GM23338 (cell line): Measurements from ENCODE around the gene PTBP3. TPM values are rescaled to one million over a fixed set of nuclear protein-coding genes. Genes with fewer than 3 reads are reported as not detected.

Experiments
- ATAC-seq: fragments of 200-7000 bp; cut with Tn5 transposase; 3 replicates; pipeline ENCODE4 v1.9.1; 2020
- DNase-seq: peaks from one replicate; pipeline ENCODE4 v3.0.0-alpha.2; 2015; ENCODE audit warnings: low spot score
- H2AFZ ChIP-seq: fragments of 200-600 bp; sonication (generic); 2 replicates; pipeline ENCODE4 v1.8.0; 2016; ENCODE audit warnings: antibody characterized with exemption, mild to moderate bottlenecking, moderate library complexity
- H3F3A ChIP-seq: fragments of 200-600 bp; sonication (generic); replicated peaks from 2 replicates; pipeline ENCODE4 v1.8.0; 2017; ENCODE audit warnings: antibody characterized with exemption, mixed run types, low read depth
- H3K27ac ChIP-seq: fragments of 200-600 bp; sonication (generic); 2 replicates; pipeline ENCODE4 v1.6.1; 2016; ENCODE audit warnings: low read depth
- H3K27me3 ChIP-seq: fragments of 200-600 bp; sonication (generic); 2 replicates; pipeline ENCODE4 v1.8.0; 2016; ENCODE audit warnings: mild to moderate bottlenecking, mixed run types, moderate library complexity; ENCODE audit not compliant: insufficient read depth
- H3K36me3 ChIP-seq: fragments of 200-600 bp; sonication (generic); 2 replicates; pipeline ENCODE4 v1.8.0; 2016; ENCODE audit warnings: mild to moderate bottlenecking; ENCODE audit not compliant: insufficient read depth
- H3K4me1 ChIP-seq: fragments of 200-600 bp; sonication (generic); 2 replicates; pipeline ENCODE4 v1.8.0; 2016; ENCODE audit warnings: mild to moderate bottlenecking, moderate library complexity; ENCODE audit not compliant: insufficient read depth
- H3K4me2 ChIP-seq: fragments of 200-600 bp; sonication (generic); 2 replicates; pipeline ENCODE4 v1.7.1; 2017; ENCODE audit warnings: mixed run types
- H3K4me3 ChIP-seq: fragments of 200-600 bp; sonication (generic); 2 replicates; pipeline ENCODE4 v1.6.1; 2016; ENCODE audit warnings: mixed run types
- H3K79me2 ChIP-seq: fragments of 200-600 bp; sonication (generic); replicated peaks from 2 replicates; pipeline ENCODE4 v1.8.0; 2017; ENCODE audit warnings: mild to moderate bottlenecking; ENCODE audit not compliant: insufficient read depth
- H3K9me2 ChIP-seq: fragments of 200-600 bp; sonication (generic); 2 replicates; pipeline ENCODE4 v1.8.0; 2017; ENCODE audit not compliant: insufficient read depth
- H4K20me1 ChIP-seq: fragments of 200-600 bp; sonication (generic); replicated peaks from 2 replicates; pipeline ENCODE4 v1.8.0; 2017; ENCODE audit warnings: mild to moderate bottlenecking; ENCODE audit not compliant: insufficient read depth
- H3K27ac Mint-ChIP-seq: 2 replicates; pipeline ENCODE4 v1.8.0; 2020; ENCODE audit warnings: inconsistent platforms, mild to moderate bottlenecking, moderate library complexity, mixed read lengths
- H3K27me3 Mint-ChIP-seq: 3 replicates; pipeline ENCODE4 v1.8.0; 2022; ENCODE audit warnings: low read depth, mild to moderate bottlenecking, moderate library complexity, mixed read lengths, inconsistent platforms; ENCODE audit not compliant: insufficient read depth, poor library complexity
- H3K36me3 Mint-ChIP-seq: 3 replicates; pipeline ENCODE4 v1.8.0; 2021; ENCODE audit warnings: low read depth, mild to moderate bottlenecking, inconsistent platforms, moderate library complexity, mixed read lengths
- H3K4me1 Mint-ChIP-seq: 3 replicates; pipeline ENCODE4 v1.8.0; 2020; ENCODE audit warnings: mild to moderate bottlenecking, inconsistent platforms, mixed read lengths
- H3K4me3 Mint-ChIP-seq: 3 replicates; pipeline ENCODE4 v1.8.0; 2021; ENCODE audit warnings: moderate library complexity, mild to moderate bottlenecking, inconsistent platforms, mixed read lengths
- H3K9me3 Mint-ChIP-seq: 3 replicates; pipeline ENCODE4 v1.8.0; 2020; ENCODE audit warnings: moderate library complexity, mild to moderate bottlenecking, inconsistent platforms, mixed read lengths
- CREB1 ChIP-seq: fragments of 250-450 bp; sonication (Bioruptor Pico); IDR thresholded peaks from 2 replicates; pipeline ENCODE4 v1.5.0; 2020; ENCODE audit warnings: low read depth, mild to moderate bottlenecking, moderate library complexity
- EZH2 ChIP-seq: fragments of 200-600 bp; sonication (generic); IDR thresholded peaks from one replicate; pipeline ENCODE4 v1.8.0; 2017; ENCODE audit warnings: antibody characterized with exemption, mild to moderate bottlenecking, low read depth; ENCODE audit not compliant: unreplicated experiment
- EZH2phosphoT487 ChIP-seq: fragments of 200-600 bp; sonication (generic); IDR thresholded peaks from one replicate; pipeline ENCODE4 v1.8.1; 2018; ENCODE audit warnings: antibody characterized with exemption; ENCODE audit not compliant: unreplicated experiment
- JUNB ChIP-seq: IDR thresholded peaks from one replicate; pipeline ENCODE4 v1.6.1; 2016; ENCODE audit warnings: antibody characterized with exemption; ENCODE audit not compliant: unreplicated experiment
- NANOG ChIP-seq: IDR thresholded peaks from 2 replicates; pipeline ENCODE4 v1.6.1; 2016; ENCODE audit warnings: antibody characterized with exemption, borderline replicate concordance
- POLR2AphosphoS5 ChIP-seq: IDR thresholded peaks from 2 replicates; pipeline ENCODE4 v1.6.1; 2016; ENCODE audit warnings: antibody characterized with exemption, low read depth
- REST ChIP-seq: IDR thresholded peaks from one replicate; pipeline ENCODE4 v1.6.1; 2018; ENCODE audit warnings: antibody characterized with exemption; ENCODE audit not compliant: unreplicated experiment
- STAT1 ChIP-seq: IDR thresholded peaks from one replicate; pipeline ENCODE4 v1.6.1; 2016; ENCODE audit warnings: antibody characterized with exemption; ENCODE audit not compliant: unreplicated experiment
- ZNF114 ChIP-seq: fragments of 250-450 bp; sonication (Bioruptor Pico); IDR thresholded peaks from 2 replicates; pipeline ENCODE4 v1.5.0; 2020; ENCODE audit warnings: mild to moderate bottlenecking, moderate library complexity
- ZNF331 ChIP-seq: fragments of 250-450 bp; sonication (Bioruptor Pico); IDR thresholded peaks from 2 replicates; pipeline ENCODE4 v1.5.0; 2020; ENCODE audit warnings: low read depth, mild to moderate bottlenecking, moderate library complexity
- ZNF462 ChIP-seq: fragments of 250-450 bp; sonication (Bioruptor Pico); IDR thresholded peaks from 2 replicates; pipeline ENCODE4 v1.5.0; 2020; ENCODE audit warnings: mild to moderate bottlenecking, moderate library complexity
- polyA plus RNA-seq: library from polyadenylated mRNA; unstranded; fragments of >200 nt; fragmentation: Nextera tagmentation; extraction: Ambion mirVana; gene quantifications from 2 replicates; pipeline ENCODE4 v1.2.1, GENCODE V29; 2016
- total RNA-seq: library from RNA; depleted of rRNA; stranded (reverse); fragments of >200 nt; shearing (Covaris generic); gene quantifications from 2 replicates; pipeline ENCODE4 v1.2.3, GENCODE V29; 2014
- TF ChIP-seq, protein P1 (sequence below): IDR thresholded peaks from 2 replicates; pipeline ENCODE4 v1.6.1; 2016; ENCODE audit warnings: antibody characterized with exemption
- TF ChIP-seq, protein P2 (sequence below), 2 experiments: fragments of 200-600 bp in 1 of 2; sonication (generic) in 1 of 2; conservative IDR thresholded peaks; 2 replicates each; pipeline versions ENCODE4 v1.5.1 to v1.6.1; 2016 to 2017; ENCODE audit warnings: antibody characterized with exemption in 2 of 2, low read depth in 2 of 2, mild to moderate bottlenecking in 2 of 2, moderate library complexity in 1 of 2

The PTBP3 gene
- total and polyA plus RNA-seq, 2 experiments from 2014 or later: 20.0 to 92.9 TPM

DNA sequence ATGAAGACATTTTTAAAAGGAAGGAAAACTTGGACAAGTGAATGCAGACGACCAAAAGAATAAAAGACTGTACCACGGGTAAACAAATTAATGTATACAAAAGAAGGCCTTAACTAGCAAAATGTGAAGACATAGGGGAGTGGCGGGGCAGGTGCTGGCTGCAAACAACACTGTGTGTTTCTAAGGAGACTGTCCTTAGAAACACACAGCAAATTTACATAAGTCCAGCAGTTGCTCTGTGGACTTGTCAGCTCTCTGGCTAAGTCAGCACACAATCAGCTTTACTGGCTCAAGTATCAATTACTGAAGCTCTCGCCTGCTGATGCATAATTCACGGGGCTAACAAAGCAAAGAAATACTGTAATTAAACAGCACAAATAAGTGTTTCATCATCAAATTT, 24.8 kb downstream of the PTBP3 start:
- no peaks in the 10 kb centered on the region for H3K9me2 ChIP-seq
- H3K4me2 ChIP-seq: no peak overlapping the region
- Mint-ChIP-seq H3K4me3 (no peak overlapping the region; the same call in 2 of the 3 replicates), H3K4me1 (peaks cover 35% of the 10 kb centered on the region), H3K9me3 (no peaks in the 10 kb centered on the region), H3K27me3 (peaks cover 4% of the 10 kb centered on the region), H3K36me3 (no peaks in the 10 kb centered on the region), H3K27ac (no peak overlapping the region)
- no peaks in the 10 kb centered on the region; the same call in 1 of the 2 replicates for H3F3A ChIP-seq
- no peak overlapping the region for H3K4me3 ChIP-seq
- no peak overlapping the region for H3K27ac ChIP-seq
- H2AFZ ChIP-seq: no peak overlapping the region
- H3K27me3 ChIP-seq: no peaks in the 10 kb centered on the region
- TF ChIP-seq NANOG: no peak
- no peak for TF ChIP-seq ZNF462 (CRISPR knock-in tag)
- TF ChIP-seq EZH2phosphoT487: no peak
- TF ChIP-seq STAT1: no peak
- TF ChIP-seq, protein P1, sequence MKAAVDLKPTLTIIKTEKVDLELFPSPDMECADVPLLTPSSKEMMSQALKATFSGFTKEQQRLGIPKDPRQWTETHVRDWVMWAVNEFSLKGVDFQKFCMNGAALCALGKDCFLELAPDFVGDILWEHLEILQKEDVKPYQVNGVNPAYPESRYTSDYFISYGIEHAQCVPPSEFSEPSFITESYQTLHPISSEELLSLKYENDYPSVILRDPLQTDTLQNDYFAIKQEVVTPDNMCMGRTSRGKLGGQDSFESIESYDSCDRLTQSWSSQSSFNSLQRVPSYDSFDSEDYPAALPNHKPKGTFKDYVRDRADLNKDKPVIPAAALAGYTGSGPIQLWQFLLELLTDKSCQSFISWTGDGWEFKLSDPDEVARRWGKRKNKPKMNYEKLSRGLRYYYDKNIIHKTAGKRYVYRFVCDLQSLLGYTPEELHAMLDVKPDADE: no peak
- TF ChIP-seq EZH2: no peak
- no peak for TF ChIP-seq CREB1 (CRISPR knock-in tag)
- no peak for TF ChIP-seq JUNB
- no peak for TF ChIP-seq ZNF331 (CRISPR knock-in tag)
- TF ChIP-seq POLR2AphosphoS5: no peak
- TF ChIP-seq, protein P2, sequence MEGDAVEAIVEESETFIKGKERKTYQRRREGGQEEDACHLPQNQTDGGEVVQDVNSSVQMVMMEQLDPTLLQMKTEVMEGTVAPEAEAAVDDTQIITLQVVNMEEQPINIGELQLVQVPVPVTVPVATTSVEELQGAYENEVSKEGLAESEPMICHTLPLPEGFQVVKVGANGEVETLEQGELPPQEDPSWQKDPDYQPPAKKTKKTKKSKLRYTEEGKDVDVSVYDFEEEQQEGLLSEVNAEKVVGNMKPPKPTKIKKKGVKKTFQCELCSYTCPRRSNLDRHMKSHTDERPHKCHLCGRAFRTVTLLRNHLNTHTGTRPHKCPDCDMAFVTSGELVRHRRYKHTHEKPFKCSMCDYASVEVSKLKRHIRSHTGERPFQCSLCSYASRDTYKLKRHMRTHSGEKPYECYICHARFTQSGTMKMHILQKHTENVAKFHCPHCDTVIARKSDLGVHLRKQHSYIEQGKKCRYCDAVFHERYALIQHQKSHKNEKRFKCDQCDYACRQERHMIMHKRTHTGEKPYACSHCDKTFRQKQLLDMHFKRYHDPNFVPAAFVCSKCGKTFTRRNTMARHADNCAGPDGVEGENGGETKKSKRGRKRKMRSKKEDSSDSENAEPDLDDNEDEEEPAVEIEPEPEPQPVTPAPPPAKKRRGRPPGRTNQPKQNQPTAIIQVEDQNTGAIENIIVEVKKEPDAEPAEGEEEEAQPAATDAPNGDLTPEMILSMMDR (conservative IDR thresholded peaks at IDR 0.05; ENCODE audit: low read depth in 2 of 2): no peak
- no peak for TF ChIP-seq ZNF114 (CRISPR knock-in tag)
- no peak for TF ChIP-seq REST
- H4K20me1 ChIP-seq: peaks cover 29% of the 10 kb centered on the region
- peaks cover 86% of the 10 kb centered on the region for H3K79me2 ChIP-seq
- ATAC-seq (peak; percentile 53), DNase-seq (peak; percentile 43)
- H3K36me3 ChIP-seq: no peaks in the 10 kb centered on the region
- H3K4me1 ChIP-seq: peaks cover 23% of the 10 kb centered on the region
